ENCODE data around the gene QRFPR. TPM values are rescaled to one million over a fixed set of nuclear protein-coding genes. Genes with fewer than 3 reads are reported as not detected.

The QRFPR gene
- total and polyA plus RNA-seq, 2 of the 8 experiments (the other 6 are each of a cell fraction or from before 2014, with no cell fraction given), result 1.0 to 2.9 TPM

DNA sequence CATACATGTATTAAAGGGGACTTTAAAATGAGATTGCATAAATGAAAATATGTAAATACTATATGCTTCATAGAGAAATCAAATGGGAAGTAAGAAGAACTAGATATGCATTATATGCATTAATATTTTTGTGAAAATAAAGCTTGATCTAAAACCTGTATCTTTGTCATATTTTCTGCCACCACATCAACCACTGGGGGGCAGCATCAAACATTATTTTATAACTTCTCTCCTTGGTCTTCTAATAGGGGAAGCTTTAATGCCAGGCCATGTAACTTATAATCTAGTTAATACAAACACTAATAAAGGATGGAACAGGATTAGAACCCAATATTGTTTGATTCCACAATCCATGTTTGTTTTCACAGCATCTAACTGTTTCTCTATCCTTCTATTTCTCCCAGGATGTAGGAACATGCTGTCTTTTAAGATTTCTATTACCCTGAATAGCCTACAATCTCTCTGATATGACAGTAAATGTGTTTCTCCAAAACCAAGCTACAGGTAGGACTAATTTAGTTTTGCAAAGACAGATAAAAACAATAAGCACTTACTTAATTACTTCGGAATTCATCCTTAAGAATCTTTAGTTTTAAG lies 10.0 kb downstream of the QRFPR start (continued):
- TF ChIP-seq RAD21 (IDR thresholded peaks at IDR 0.05 in 1 of 2, conservative IDR thresholded peaks at IDR 0.05 in 1 of 2; ENCODE audit: low read depth in 2 of 2, low read length in 2 of 2), result peak; percentile 50 to 54
- TF ChIP-seq BCL11A (IDR thresholded peaks at IDR 0.05; ENCODE audit: low read depth in 2 of 2, low read length in 2 of 2), result no peak
- no peak for TF ChIP-seq NRF1 (IDR thresholded peaks at IDR 0.05; ENCODE audit: low read depth, low read length)
